GM21447 (cell line): Measurements from ENCODE around the gene RNF14.
"Not testable (repeated sequence)": the region's sequence is repeated elsewhere in the genome, so short reads cannot be mapped to it uniquely, and the experiment has no call there.

Experiments
- ATAC-seq: cut with Tn5 transposase; IDR thresholded peaks from one replicate; pipeline ENCODE4 v1.9.1; 2021; ENCODE audit not compliant: unreplicated experiment

The RNF14 gene

GRCh38 chr5:142013734-142014521 is 45.0 kb downstream of the RNF14 start:
- no peak for ATAC-seq

- peak; percentile 28 for ATAC-seq
Measured at GRCh38 chr5:142014911-142015584, 46.1 kb downstream of the RNF14 start.

GRCh38 chr5:142015781-142016533 is 47.1 kb downstream of the RNF14 start:
- peak; percentile 40 for ATAC-seq

GRCh38 chr5:142016556-142016955 is 47.7 kb downstream of the RNF14 start:
- peak; percentile 28 for ATAC-seq

DNA sequence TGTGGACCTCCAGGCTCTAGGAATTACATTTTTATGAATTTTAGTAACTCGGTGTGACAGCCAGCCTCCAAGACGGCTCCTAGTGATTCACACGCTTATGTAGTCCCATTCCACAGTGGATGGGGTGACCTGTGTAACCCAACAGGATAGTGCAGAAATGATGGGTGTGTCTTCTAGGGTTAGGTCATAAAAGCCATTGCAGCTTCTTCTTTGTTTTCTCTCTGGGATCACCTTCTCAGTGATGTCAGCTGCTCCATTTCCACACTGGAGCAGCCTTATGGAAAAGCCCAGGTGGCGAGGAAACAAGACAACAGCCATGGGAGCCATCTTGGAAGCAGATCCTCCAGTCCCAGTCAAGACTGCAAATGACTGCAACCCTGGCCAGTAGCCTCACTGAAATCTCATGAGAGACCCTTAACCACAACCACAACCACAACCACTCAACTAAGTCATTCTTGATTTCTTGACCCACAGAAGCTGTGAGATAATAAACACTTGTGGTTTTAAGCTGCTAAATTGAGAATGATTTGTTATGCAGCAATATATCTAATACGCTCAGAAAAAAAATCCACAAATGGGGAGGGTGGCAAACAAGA is 49.0 kb downstream of the RNF14 start:
- peak; percentile 32 for ATAC-seq

GRCh38 chr5:142020122-142020659 is 51.3 kb downstream of the RNF14 start:
- ATAC-seq = no peak

DNA sequence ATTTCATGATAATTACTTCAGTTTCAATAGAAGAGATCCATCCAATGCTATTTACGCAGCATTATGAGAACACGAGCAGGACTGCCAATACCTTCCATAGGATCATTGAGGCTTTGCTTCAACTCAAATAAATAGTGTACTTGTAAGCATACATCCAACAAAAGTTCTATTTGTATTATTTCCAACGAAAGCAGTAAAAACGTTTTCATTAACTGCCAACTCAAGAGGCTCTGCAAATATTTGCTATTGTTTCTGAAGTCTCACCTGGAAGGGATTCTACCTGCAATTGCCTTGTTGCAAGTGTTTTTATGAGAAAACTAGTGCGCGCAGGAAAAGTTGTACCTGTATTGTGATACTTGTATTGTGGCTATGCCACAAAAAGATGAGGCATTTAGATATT is 54.9 kb downstream of the RNF14 start:
- ATAC-seq = no peak

GRCh38 chr5:142024771-142025304 is 55.9 kb downstream of the RNF14 start:
- ATAC-seq = peak; percentile 99

GRCh38 chr5:142025637-142026036 is 56.7 kb downstream of the RNF14 start:
- no peak for ATAC-seq

- ATAC-seq = no peak
Measured at GRCh38 chr5:142032150-142032549, 63.2 kb downstream of the RNF14 start.

GRCh38 chr5:142032747-142033631 is 64.1 kb downstream of the RNF14 start:
- no peak for ATAC-seq

DNA sequence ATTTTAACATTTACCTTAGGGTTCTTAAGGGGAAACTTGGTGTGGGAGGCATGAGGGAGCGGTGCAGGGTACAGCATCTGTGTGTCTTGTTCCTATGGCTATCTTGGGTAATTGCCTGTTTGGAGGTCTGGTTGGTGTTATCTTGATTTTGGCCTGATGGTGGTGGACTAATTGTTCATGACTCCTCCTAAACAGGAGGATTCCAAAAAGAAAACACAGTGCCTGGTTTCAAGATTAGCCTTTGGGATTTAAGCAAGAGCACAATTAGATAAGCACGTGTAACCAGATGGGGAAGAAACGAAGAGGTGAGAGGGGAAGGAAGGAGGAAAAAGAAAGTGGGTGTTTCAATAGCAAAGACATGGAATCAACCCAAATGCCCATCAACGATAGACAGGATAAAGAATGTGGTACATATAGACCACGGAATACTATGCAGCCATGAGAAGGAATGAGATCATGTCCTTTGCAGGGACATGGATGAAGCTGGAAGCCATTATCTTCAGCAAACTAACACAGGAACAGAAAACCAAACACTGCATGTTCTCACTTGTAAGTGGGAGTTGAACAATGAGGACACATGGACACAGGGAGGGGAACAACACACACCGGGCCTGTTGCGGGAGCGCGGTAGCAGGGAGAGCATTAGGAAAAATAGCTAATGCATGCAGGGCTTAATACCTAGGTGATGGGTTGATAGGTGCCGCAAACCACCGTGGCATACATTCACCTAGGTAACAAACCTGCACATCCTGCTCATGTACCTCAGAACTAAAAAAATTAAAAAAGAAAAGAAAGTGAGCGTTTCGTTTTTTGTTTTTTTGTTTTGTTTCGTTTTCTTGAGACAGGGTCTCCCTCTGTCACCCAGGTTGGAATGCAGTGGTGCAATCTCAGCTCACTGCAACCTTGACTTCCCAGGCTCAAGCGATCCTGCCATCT is 65.0 kb downstream of the RNF14 start:
- not testable (repeated sequence) for ATAC-seq

- ATAC-seq = no peak
Measured at GRCh38 chr5:142034994-142035393, 66.1 kb downstream of the RNF14 start.

DNA sequence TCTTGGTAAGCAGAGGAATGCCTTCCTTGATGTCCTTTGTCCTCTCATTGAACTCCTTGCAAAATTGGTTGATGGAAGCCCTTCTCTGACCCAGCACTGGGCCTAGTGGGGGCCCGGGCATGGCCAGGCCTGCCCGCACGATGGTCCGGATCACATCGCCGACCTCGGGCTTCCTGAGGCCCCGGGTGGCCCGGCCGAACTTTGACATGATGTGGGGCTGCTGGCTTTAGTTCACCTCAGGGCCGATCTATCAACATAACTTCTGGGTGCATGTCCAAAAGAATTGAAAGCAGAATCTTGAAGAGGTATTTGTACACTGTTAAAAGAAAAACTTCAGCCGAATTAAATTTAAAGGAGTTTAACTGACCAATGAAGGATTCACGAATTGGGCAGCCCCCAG is 68.0 kb downstream of the RNF14 start:
- ATAC-seq = no peak

DNA sequence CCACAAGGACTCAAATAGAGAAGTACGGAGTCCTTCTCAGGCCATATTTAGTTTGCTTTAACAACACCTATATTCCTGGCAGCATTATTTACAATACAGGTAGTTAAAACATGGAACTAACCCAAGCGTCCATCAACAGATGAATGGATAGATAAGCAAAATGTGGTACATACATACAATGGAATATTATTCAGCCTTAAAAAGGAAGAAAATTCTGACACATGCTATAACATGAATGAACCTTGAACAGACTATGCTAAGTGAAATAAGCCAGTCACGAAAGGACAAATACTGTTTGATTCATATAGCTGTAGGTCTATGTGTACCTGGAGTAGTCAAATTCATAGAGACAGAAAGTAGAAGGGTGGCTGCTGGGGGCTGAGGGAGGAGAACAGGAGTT is 68.7 kb downstream of the RNF14 start:
- ATAC-seq = not testable (repeated sequence)

GRCh38 chr5:142038735-142039134 is 69.8 kb downstream of the RNF14 start:
- no peak for ATAC-seq
